ENCODE results near the gene SLC44A4. TPM values are rescaled to one million over a fixed set of nuclear protein-coding genes. Genes with fewer than 3 reads are reported as not detected.

Gene SLC44A4
- total and polyA plus RNA-seq, 9 of the 15 experiments (the other 6 are each of a cell fraction or from before 2014, with no cell fraction given) = 7.9 to 18.6 (median 11.2) TPM

GRCh38 chr6:31837369-31838113 is 41.3 kb downstream of the SLC44A4 start (continued):
- TF ChIP-seq TOE1 (IDR thresholded peaks at IDR 0.05; ENCODE audit: borderline replicate concordance) = no peak
- no peak for TF ChIP-seq TOE1 (CRISPR knock-in tag; IDR thresholded peaks at IDR 0.05; ENCODE audit: borderline replicate concordance, low read depth)
- TF ChIP-seq FOXK1 (CRISPR knock-in tag; IDR thresholded peaks at IDR 0.05; ENCODE audit: borderline replicate concordance) = 0 out of 2 replicates have a peak, but pooled peaks have one; percentile 87
- peak; percentile 32; the same call in 1 of the 2 replicates for TF ChIP-seq TFAP4 (CRISPR knock-in tag; IDR thresholded peaks at IDR 0.05; ENCODE audit: borderline replicate concordance)
- TF ChIP-seq HDAC6 (IDR thresholded peaks at IDR 0.05; ENCODE audit: low read depth, low read length) = no peak
- TF ChIP-seq ZNF232 (CRISPR knock-in tag; IDR thresholded peaks at IDR 0.05) = no peak
- TF ChIP-seq ZNF584 (CRISPR knock-in tag; IDR thresholded peaks at IDR 0.05; ENCODE audit: low read depth) = 0 out of 2 replicates have a peak, but pooled peaks have one; percentile 64
- TF ChIP-seq, protein P1, sequence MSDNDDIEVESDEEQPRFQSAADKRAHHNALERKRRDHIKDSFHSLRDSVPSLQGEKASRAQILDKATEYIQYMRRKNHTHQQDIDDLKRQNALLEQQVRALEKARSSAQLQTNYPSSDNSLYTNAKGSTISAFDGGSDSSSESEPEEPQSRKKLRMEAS (CRISPR knock-in tag; IDR thresholded peaks at IDR 0.05) = no peak
- no peak for TF ChIP-seq PTTG1 (tag; IDR thresholded peaks at IDR 0.05; ENCODE audit: low read depth)
- TF ChIP-seq ELK3 (CRISPR knock-in tag; IDR thresholded peaks at IDR 0.05) = no peak
- TF ChIP-seq NR2C2 (CRISPR knock-in tag; IDR thresholded peaks at IDR 0.05) = no peak
- TF ChIP-seq NR2C2 (tag; IDR thresholded peaks at IDR 0.05) = no peak
- TF ChIP-seq ZBTB1 (CRISPR knock-in tag; IDR thresholded peaks at IDR 0.05; ENCODE audit: borderline replicate concordance, low read depth) = peak; percentile 63; the same call in 1 of the 2 replicates
- peak; percentile 20; the same call in 1 of the 2 replicates for TF ChIP-seq FOXP1 (CRISPR knock-in tag; IDR thresholded peaks at IDR 0.05)
- TF ChIP-seq MAFK (IDR thresholded peaks at IDR 0.05; ENCODE audit: low read length) = no peak
- TF ChIP-seq, protein P2, sequence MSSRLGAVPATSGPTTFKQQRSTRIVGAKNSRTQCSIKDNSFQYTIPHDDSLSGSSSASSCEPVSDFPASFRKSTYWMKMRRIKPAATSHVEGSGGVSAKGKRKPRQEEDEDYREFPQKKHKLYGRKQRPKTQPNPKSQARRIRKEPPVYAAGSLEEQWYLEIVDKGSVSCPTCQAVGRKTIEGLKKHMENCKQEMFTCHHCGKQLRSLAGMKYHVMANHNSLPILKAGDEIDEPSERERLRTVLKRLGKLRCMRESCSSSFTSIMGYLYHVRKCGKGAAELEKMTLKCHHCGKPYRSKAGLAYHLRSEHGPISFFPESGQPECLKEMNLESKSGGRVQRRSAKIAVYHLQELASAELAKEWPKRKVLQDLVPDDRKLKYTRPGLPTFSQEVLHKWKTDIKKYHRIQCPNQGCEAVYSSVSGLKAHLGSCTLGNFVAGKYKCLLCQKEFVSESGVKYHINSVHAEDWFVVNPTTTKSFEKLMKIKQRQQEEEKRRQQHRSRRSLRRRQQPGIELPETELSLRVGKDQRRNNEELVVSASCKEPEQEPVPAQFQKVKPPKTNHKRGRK (tag; IDR thresholded peaks at IDR 0.05) = no peak
- TF ChIP-seq, protein P3, sequence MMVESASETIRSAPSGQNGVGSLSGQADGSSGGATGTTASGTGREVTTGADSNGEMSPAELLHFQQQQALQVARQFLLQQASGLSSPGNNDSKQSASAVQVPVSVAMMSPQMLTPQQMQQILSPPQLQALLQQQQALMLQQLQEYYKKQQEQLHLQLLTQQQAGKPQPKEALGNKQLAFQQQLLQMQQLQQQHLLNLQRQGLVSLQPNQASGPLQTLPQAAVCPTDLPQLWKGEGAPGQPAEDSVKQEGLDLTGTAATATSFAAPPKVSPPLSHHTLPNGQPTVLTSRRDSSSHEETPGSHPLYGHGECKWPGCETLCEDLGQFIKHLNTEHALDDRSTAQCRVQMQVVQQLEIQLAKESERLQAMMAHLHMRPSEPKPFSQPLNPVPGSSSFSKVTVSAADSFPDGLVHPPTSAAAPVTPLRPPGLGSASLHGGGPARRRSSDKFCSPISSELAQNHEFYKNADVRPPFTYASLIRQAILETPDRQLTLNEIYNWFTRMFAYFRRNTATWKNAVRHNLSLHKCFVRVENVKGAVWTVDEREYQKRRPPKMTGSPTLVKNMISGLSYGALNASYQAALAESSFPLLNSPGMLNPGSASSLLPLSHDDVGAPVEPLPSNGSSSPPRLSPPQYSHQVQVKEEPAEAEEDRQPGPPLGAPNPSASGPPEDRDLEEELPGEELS (CRISPR knock-in tag; IDR thresholded peaks at IDR 0.05; ENCODE audit: borderline replicate concordance) = 0 out of 2 replicates have a peak, but pooled peaks have one; percentile 60
- TF ChIP-seq ZNF212 (CRISPR knock-in tag; IDR thresholded peaks at IDR 0.05) = no peak
- no peak for TF ChIP-seq ZNF217 (CRISPR knock-in tag; IDR thresholded peaks at IDR 0.05)
- 0 out of 2 replicates have a peak, but pooled peaks have one; percentile 35 for TF ChIP-seq FOXO4 (CRISPR knock-in tag; IDR thresholded peaks at IDR 0.05)
